HG02759 (cell line): Measurements from ENCODE around the gene CILP.

Experiments used
- ATAC-seq: cut with Tn5 transposase; IDR thresholded peaks from one replicate; pipeline ENCODE4 v1.9.1; 2021; ENCODE audit warnings: mild to moderate bottlenecking, moderate library complexity; ENCODE audit not compliant: unreplicated experiment

CILP gene

DNA sequence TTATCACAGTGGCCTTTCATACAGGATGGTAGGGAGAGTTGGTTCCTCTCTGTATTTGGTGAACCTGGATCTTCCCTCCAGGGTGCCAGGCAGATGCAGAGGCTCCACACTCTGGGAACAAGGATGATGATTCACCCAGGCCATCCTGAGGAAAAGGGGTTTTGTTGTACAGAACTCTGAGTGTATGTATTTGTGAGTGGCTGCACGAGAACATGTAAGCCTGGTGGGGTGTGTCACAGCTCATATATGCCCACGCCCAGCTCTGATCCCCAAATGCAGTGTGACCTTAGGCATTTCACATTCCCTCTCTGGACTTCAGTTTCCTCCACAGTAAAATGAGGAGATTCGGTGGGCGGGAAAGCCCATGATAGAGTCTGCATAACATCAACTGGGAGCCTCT, 11.6 kb upstream of the CILP start:
- no peak for ATAC-seq

DNA sequence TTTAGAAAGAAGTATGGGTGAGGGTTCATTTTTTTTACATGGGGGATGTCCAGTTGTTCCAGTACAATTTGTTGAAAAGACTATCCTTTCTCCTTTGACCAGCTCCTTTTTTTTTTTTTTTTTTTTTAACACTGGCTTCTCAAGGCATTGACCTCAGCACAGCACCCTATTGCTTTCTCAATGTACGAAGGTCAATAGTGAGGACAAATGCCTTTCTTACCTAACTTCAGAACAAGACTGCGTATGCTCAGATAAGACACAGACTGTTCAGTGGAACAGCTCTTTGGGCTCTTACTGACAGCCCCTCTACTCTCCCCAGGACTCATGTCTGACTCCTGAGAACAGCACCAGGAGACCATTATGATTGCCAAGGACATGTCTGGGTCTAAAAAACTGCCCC, 10.4 kb upstream of the CILP start:
- no peak for ATAC-seq

DNA sequence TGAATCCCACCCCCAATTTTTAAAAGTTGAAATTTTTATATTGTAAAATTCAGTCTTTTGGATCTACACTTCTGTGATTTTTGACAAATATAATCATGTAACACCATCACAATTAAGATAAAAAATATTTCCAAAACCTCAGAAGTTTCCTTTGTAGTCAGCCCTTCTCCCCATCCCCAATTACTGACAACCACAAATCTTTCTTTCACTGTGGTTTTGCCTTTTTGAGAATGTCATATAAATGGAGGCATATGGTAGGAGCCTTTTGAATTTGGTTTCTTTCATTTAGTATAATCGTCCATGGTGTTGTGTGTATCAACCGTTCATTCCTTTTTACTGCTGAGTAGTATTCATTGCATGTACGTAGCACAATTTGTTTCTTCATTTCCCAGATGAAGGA, 7.9 kb upstream of the CILP start:
- no peak for ATAC-seq

GRCh38 chr15:65217526-65218482, 6.5 kb upstream of the CILP start:
- ATAC-seq, result no peak

- ATAC-seq, result no peak
Observed at GRCh38 chr15:65215496-65215895, 4.2 kb upstream of the CILP start.

GRCh38 chr15:65214010-65214409, 2.7 kb upstream of the CILP start:
- no peak for ATAC-seq

- ATAC-seq, result no peak
Observed at GRCh38 chr15:65213241-65213640, 2.0 kb upstream of the CILP start.

GRCh38 chr15:65212097-65212496, 824 bp upstream of the CILP start:
- no peak for ATAC-seq

- ATAC-seq, result no peak
Observed at GRCh38 chr15:65211482-65211982, 259 bp upstream of the CILP start.

GRCh38 chr15:65209701-65210643, 1.3 kb downstream of the CILP start:
- ATAC-seq, result no peak

GRCh38 chr15:65208647-65209046, 2.6 kb downstream of the CILP start:
- ATAC-seq, result no peak

DNA sequence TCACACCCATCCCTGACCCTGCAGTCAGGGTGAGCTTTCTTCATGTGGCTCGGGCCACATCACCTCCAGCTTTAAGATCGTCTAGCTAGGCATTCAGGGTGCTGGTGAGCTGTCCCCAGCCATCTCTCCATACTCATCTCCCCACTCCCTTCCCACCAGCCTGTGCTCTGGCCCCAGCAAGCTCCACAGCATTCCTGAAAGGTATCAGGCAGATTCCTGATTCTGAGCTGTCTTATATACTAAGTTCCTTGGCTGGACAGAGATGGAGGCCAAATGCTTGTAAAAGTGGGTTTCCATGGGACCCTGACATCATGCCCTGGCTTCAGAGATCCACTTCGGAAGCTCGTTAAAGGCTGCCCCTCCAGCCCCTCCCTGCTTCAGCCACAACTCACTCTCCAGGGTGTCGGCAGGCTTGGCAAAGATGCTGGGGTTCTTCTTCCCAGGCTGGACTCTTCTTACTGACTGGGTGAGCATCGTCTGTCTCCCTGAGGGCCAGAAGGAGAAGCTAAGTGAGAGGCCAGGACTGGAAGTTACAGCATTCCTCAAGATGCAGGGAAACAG, 3.9 kb downstream of the CILP start:
- ATAC-seq, result no peak

- ATAC-seq, result no peak
Observed at GRCh38 chr15:65206750-65207149, 4.5 kb downstream of the CILP start.

DNA sequence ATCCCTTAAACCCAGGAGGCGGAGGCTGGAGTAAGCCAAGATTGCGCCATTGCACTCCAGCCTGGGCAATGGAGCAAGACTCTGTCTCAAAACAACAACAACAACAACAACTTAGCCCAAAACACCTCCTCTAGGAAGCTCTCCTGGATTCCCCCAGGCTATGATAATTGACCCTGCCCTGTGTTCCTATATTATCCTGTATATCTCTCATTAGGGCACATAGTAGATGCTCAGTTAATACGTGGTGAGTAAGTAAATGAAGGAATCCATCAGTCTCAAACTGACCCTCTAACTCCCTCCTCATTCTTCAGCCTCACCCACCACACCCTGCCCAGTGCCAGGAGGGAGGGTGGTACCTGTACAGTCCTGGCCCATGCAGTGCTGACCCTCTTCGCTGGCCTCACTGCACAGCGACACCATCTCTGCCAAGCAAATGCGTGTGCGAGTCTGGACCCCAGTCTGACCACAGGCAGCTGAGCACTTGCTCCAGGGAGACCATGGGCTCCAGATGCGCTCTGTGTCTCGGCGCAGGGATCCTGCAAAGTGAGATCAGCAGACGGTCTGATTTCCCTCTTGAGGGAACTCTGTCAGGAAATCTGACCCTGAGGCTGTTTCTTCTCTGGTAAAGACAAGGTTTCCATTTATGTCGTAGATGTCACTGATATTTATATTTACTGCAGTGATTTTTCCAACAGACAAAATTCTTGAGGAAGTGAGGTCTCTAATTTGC, 6.2 kb downstream of the CILP start:
- ATAC-seq, result no peak

DNA sequence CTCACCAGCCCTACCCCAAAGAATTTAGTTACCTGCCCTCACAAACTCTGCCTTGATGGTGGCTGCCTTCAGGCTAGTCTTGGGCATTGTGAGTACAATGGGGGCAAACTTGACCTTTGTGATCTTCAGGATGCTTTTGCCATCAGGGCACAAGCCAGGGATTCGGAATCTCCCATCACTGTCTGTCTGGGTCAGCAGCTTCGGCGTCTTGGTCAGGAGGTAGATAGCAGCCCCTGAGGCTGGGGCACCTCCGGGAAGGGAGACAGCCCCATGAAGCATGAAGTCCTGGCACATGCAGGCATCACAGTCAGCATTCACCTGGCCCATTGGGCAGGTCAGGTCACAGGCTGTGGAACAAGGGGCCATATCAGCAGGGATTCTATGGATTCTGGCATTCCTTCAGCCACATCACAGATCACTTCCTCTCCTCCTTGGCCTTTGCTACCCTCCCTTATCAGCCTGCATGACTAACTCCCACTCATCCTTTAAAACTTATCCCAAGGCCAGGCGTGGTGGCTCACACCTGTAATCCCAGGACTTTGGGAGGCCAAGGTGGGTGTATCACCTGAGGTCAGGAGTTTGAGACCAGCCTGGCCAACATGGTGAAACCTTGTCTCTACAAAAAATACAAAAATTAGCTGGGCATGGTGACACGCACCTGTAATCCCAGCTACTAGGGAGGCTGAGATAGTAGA, 6.9 kb downstream of the CILP start:
- ATAC-seq, result no peak

DNA sequence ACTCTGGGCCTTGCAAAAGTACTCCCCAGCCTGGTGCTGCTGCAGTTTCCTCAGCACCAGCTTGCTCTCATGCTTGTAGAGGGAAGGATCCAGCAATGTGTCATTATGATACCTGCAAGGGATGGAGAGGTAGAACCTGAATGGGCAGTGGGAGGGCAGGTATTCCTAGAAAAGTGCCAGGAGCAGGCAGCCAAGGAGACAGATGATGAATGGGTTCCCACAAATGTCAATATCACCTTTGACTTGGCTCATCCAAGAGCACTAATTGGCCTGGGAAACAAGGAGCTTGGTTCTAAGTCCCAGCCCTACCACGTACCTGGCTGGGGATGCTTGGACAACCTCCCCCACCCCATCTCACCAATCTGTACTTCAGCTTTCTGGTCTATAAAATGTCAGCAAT, 9.4 kb downstream of the CILP start:
- ATAC-seq, result no peak

GRCh38 chr15:65198571-65198970, 12.7 kb downstream of the CILP start:
- ATAC-seq, result no peak

GRCh38 chr15:65197337-65197645, 14.0 kb downstream of the CILP start:
- ATAC-seq, result no peak

GRCh38 chr15:65196637-65197336, 14.5 kb downstream of the CILP start:
- no peak for ATAC-seq

DNA sequence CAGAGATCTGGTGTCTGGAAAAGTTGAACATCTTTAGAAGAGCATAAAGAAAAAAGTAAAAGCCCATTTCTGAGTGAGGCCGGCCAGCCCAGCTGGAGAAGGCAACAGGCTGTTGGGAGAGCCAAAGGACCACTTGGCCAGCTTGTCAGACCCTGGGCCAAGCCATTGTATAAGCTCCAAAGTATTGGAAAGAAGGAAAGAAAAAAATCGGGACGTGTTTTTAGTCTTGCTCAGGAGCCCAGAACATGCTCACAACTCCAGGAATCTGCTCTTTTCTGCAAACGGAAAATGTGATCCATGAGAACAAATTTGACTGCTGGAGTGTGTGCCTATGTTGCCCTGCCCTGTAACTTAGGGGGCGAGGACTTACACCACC, 15.7 kb downstream of the CILP start:
- no peak for ATAC-seq
